Stimulated activated CD8-positive, alpha-beta memory T cell treated with anti-CD3 and anti-CD28 coated beads, Interleukin-15, amount 100 ng/mL, for 48 hours (primary cell): ENCODE data around the gene RBM47.

Experiments
- DNase-seq, 2 donors: peaks; one replicate each; pipeline ENCODE4 v3.0.0-alpha.2; 2020; ENCODE audit warnings: low read depth in 2 of 2

Gene RBM47

GRCh38 chr4:40623707-40624106 is 6.0 kb downstream of the RBM47 start:
- DNase-seq: no peak

- peak in 1 of 2 donors; percentile 25 for DNase-seq
Measured at GRCh38 chr4:40622913-40623312, 6.8 kb downstream of the RBM47 start.

- peak in 1 of 2 donors; percentile 18 for DNase-seq
Measured at GRCh38 chr4:40621592-40622512, 7.8 kb downstream of the RBM47 start.

GRCh38 chr4:40621229-40621591 is 8.5 kb downstream of the RBM47 start:
- DNase-seq: no peak

- no peak for DNase-seq
Measured at GRCh38 chr4:40619600-40619999, 10.1 kb downstream of the RBM47 start.

- DNase-seq: no peak
Measured at GRCh38 chr4:40617872-40618271, 11.8 kb downstream of the RBM47 start.

GRCh38 chr4:40614031-40614430 is 15.6 kb downstream of the RBM47 start:
- no peak for DNase-seq

GRCh38 chr4:40613456-40613855 is 16.2 kb downstream of the RBM47 start:
- no peak for DNase-seq

GRCh38 chr4:40612831-40613230 is 16.8 kb downstream of the RBM47 start:
- no peak for DNase-seq

- DNase-seq: no peak
Measured at GRCh38 chr4:40612283-40612682, 17.4 kb downstream of the RBM47 start.

GRCh38 chr4:40608628-40609027 is 21.0 kb downstream of the RBM47 start:
- DNase-seq: no peak

GRCh38 chr4:40607221-40607620 is 22.4 kb downstream of the RBM47 start:
- DNase-seq: no peak

- DNase-seq: no peak
Measured at GRCh38 chr4:40606239-40606767, 23.4 kb downstream of the RBM47 start.

GRCh38 chr4:40603281-40603680 is 26.4 kb downstream of the RBM47 start:
- no peak for DNase-seq

GRCh38 chr4:40601641-40602040 is 28.0 kb downstream of the RBM47 start:
- no peak for DNase-seq

GRCh38 chr4:40600850-40601249 is 28.8 kb downstream of the RBM47 start:
- DNase-seq: no peak

GRCh38 chr4:40599431-40599830 is 30.2 kb downstream of the RBM47 start:
- no peak for DNase-seq

GRCh38 chr4:40596522-40596921 is 33.1 kb downstream of the RBM47 start:
- DNase-seq: no peak

GRCh38 chr4:40595981-40596380 is 33.7 kb downstream of the RBM47 start:
- no peak for DNase-seq

GRCh38 chr4:40594261-40595178 is 35.1 kb downstream of the RBM47 start:
- no peak for DNase-seq

GRCh38 chr4:40592034-40592433 is 37.6 kb downstream of the RBM47 start:
- DNase-seq: no peak

- no peak for DNase-seq
Measured at GRCh38 chr4:40587826-40588225, 41.8 kb downstream of the RBM47 start.
